Measurements from ENCODE around the gene CLOCK. TPM values are rescaled to one million over a fixed set of nuclear protein-coding genes. Genes with fewer than 3 reads are reported as not detected.
A peak's percentile ranks its signal among the peaks of the same experiment; 100 is the strongest.

CLOCK gene
- total RNA-seq, 4 donors from 2014 or later = 21.9 to 60.7 (median 34.2) TPM

GRCh38 chr4:55509266-55509665 lies 37.4 kb downstream of the CLOCK start:
- Histone ChIP-seq H3K4me1 (no peaks in the 10 kb centered on the region), H3K36me3 (no peaks in the 10 kb centered on the region), H3K27ac (no peak overlapping the region), H3K9me3 (no peaks in the 10 kb centered on the region), H3K4me3 (no peak overlapping the region), H3K27me3 (no peaks in the 10 kb centered on the region)
- no peak for ATAC-seq
- TF ChIP-seq POLR2A (IDR thresholded peaks at IDR 0.05) (no peak), CTCF (IDR thresholded peaks at IDR 0.05 in 4 of 5, conservative IDR thresholded peaks at IDR 0.05 in 1 of 5) (no peak)
- in situ Hi-C loops (cut with MboI; ENCODE audit: low sequenced_read_pairs in 4 of 4) = no loop called here
- DNase-seq = no peak
- intact Hi-C loops (cut with DNase I; ENCODE audit: low total_unique reads) = no loop called here

GRCh38 chr4:55507612-55508011 lies 39.1 kb downstream of the CLOCK start:
- Histone ChIP-seq H3K36me3 (no peaks in the 10 kb centered on the region), H3K4me1 (no peaks in the 10 kb centered on the region), H3K27me3 (no peaks in the 10 kb centered on the region), H3K4me3 (no peak overlapping the region), H3K9me3 (no peaks in the 10 kb centered on the region), H3K27ac (no peak overlapping the region)
- no peak for TF ChIP-seq CTCF (IDR thresholded peaks at IDR 0.05 in 4 of 5, conservative IDR thresholded peaks at IDR 0.05 in 1 of 5)
- no peak for TF ChIP-seq POLR2A (IDR thresholded peaks at IDR 0.05)
- in situ Hi-C loops (cut with MboI; ENCODE audit: low sequenced_read_pairs in 4 of 4) = no loop called here
- no peak for DNase-seq
- no peak for ATAC-seq
- intact Hi-C loops (cut with DNase I; ENCODE audit: low total_unique reads) = no loop called here

- peaks cover 0 to under 1% of the 10 kb centered on the region in 2 donors for H3K4me1 ChIP-seq
- H3K36me3 ChIP-seq = no peaks in the 10 kb centered on the region
- H3K9me3 ChIP-seq = no peaks in the 10 kb centered on the region
- in situ Hi-C loops (cut with MboI; ENCODE audit: low sequenced_read_pairs in 4 of 4) (no loop called here), intact Hi-C loops (cut with DNase I; ENCODE audit: low total_unique reads) (no loop called here)
- ATAC-seq (peak; percentile 73 to 89), DNase-seq (no peak)
- no peaks in the 10 kb centered on the region for H3K27me3 ChIP-seq
- H3K27ac ChIP-seq = no peak overlapping the region
- no peak overlapping the region for H3K4me3 ChIP-seq
- TF ChIP-seq CTCF (IDR thresholded peaks at IDR 0.05 in 4 of 5, conservative IDR thresholded peaks at IDR 0.05 in 1 of 5) (no peak), POLR2A (IDR thresholded peaks at IDR 0.05) (no peak)
Observed at GRCh38 chr4:55503169-55503568, 43.5 kb downstream of the CLOCK start.

GRCh38 chr4:55500072-55500471 lies 46.6 kb downstream of the CLOCK start:
- Histone ChIP-seq H3K27me3 (no peaks in the 10 kb centered on the region), H3K9me3 (no peaks in the 10 kb centered on the region), H3K36me3 (no peaks in the 10 kb centered on the region), H3K27ac (no peak overlapping the region), H3K4me3 (no peak overlapping the region), H3K4me1 (peaks cover 0 to 10% of the 10 kb centered on the region in 2 donors)
- in situ Hi-C loops (cut with MboI; ENCODE audit: low sequenced_read_pairs in 4 of 4) = no loop called here
- DNase-seq (no peak), ATAC-seq (no peak)
- intact Hi-C loops (cut with DNase I; ENCODE audit: low total_unique reads) = no loop called here
- no peak for TF ChIP-seq CTCF (IDR thresholded peaks at IDR 0.05 in 4 of 5, conservative IDR thresholded peaks at IDR 0.05 in 1 of 5)

GRCh38 chr4:55499495-55499894 lies 47.2 kb downstream of the CLOCK start:
- no peaks in the 10 kb centered on the region for H3K36me3 ChIP-seq
- no peaks in the 10 kb centered on the region for H3K27me3 ChIP-seq
- TF ChIP-seq CTCF (IDR thresholded peaks at IDR 0.05 in 4 of 5, conservative IDR thresholded peaks at IDR 0.05 in 1 of 5) (no peak), POLR2A (IDR thresholded peaks at IDR 0.05) (no peak)
- no peak overlapping the region for H3K27ac ChIP-seq
- no peaks in the 10 kb centered on the region for H3K9me3 ChIP-seq
- DNase-seq = no peak
- intact Hi-C loops (cut with DNase I; ENCODE audit: low total_unique reads) = no loop called here
- in situ Hi-C loops (cut with MboI; ENCODE audit: low sequenced_read_pairs in 4 of 4) = no loop called here
- no peak for ATAC-seq
- H3K4me3 ChIP-seq = no peak overlapping the region
- peaks cover 0 to 10% of the 10 kb centered on the region in 2 donors for H3K4me1 ChIP-seq
